GM18507 (cell line): ENCODE data around the gene SDK1.

ENCODE experiments used
- DNase-seq: peaks from one replicate; pipeline ENCODE4 v3.0.0; 2011; ENCODE audit warnings: low read depth; ENCODE audit not compliant: insufficient read length; ENCODE audit errors: extremely low spot score
- FAIRE-seq: peaks from 2 replicates; lab custom pipeline; 2011; peaks lifted over from hg19 to GRCh38; lab: Jason Lieb, UNC

SDK1 gene, protein sequence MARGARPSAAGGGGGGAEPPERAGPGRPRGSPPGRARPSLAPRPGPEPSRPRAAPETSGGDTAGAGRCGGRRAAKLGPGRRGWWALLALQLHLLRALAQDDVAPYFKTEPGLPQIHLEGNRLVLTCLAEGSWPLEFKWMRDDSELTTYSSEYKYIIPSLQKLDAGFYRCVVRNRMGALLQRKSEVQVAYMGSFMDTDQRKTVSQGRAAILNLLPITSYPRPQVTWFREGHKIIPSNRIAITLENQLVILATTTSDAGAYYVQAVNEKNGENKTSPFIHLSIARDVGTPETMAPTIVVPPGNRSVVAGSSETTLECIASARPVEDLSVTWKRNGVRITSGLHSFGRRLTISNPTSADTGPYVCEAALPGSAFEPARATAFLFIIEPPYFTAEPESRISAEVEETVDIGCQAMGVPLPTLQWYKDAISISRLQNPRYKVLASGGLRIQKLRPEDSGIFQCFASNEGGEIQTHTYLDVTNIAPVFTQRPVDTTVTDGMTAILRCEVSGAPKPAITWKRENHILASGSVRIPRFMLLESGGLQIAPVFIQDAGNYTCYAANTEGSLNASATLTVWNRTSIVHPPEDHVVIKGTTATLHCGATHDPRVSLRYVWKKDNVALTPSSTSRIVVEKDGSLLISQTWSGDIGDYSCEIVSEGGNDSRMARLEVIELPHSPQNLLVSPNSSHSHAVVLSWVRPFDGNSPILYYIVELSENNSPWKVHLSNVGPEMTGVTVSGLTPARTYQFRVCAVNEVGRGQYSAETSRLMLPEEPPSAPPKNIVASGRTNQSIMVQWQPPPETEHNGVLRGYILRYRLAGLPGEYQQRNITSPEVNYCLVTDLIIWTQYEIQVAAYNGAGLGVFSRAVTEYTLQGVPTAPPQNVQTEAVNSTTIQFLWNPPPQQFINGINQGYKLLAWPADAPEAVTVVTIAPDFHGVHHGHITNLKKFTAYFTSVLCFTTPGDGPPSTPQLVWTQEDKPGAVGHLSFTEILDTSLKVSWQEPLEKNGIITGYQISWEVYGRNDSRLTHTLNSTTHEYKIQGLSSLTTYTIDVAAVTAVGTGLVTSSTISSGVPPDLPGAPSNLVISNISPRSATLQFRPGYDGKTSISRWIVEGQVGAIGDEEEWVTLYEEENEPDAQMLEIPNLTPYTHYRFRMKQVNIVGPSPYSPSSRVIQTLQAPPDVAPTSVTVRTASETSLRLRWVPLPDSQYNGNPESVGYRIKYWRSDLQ (N-terminal part only)

DNA sequence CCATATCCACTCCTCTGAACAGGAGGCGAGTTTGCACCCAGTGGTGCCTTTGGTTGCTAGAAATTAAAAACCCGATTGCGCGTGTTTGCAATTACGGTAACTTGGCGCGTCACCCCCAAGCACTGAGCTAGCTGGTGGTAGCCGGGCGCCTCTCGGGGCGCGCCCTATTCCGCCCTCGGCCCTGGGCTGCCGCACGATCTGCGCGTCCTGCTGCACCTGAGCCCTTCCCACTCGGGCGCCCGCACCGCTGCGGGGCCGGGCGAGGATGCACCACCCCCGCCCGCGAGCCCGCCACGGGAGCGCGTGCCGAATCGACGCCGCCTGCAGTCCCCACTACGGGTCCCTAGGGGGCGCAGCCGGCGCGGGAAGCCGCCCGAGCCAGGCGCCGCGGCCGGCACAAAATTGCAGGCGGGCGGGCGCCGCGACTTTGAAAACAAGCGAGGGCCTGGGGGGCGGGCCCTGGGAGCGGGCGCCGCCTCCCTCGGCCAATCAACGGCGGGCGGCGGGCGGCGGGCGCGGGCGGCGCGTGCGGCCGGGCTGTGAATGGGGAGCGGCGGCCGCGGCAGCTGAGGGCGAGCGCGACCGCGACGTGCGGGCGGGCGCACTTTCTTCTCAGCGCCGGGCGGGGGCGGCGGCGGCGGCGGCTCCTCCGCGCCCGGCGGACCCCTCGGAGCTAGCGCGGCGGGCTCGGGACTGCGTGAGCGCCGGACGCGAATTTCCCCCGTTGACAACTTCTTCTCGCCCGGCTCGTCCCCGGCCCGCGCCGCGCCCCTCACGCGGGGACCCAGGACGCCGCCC is at the start of gene SDK1:
SDK1 (plus strand) TSS at position 602 of the 798 bp plus-strand sequence. CDS start 335 bp downstream, outside the sequence.
- peak; percentile 73 for DNase-seq
- peak; percentile 56 for FAIRE-seq

GRCh38 chr7:3254718-3255117 is 46.3 kb upstream of the SDK1 start:
- FAIRE-seq (no peak), DNase-seq (no peak)

DNA sequence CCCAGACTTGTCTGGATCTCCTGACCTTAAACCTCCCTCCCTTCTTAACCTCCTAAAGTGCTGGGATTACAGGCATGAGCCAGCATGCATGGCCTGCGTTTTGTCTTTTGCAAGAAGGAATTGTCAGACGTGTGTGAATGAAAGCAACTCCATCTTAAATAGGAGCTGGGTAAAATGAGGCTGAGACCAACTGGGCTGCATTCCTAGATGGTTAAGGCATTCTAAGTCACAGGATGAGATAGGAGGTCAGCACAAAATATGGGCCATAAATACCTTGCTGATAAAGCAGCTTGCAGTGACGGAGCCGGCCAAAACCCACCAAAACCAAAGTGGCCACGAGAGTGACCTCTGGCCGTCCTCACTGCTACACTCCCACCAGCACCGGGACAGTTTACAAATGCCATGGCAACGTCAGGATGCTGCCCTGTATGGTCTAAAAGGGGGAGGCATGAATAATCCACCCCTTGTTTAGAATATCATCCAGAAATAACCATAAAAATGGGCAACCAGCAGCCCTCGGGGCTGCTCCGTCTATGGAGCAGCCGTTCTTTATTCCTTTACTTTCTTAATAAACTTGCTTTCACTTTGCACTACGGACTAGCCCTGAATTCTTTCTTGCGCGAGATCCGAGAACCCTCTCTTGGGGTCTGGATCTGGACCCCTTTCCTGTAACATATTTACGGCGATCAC is 41.2 kb upstream of the SDK1 start:
- FAIRE-seq (no peak), DNase-seq (no peak)

DNA sequence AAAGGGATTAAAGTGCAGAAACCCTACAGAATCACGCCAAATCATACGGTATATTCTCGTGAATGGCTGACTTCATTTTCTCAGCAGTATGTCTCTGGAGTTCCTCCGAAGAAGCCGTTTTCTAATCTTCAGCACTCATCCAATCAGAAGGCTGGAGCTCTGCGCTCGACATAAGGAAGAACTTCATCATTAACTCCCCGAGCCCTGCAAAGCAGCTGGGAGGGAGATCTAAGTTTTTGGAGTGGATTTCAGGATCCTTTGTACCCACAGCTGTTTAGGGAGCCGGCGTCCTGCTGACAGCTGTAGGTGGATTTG is 40.7 kb upstream of the SDK1 start:
- no peak for FAIRE-seq
- no peak for DNase-seq

- FAIRE-seq (no peak), DNase-seq (no peak)
These were observed 36.2 kb upstream of the SDK1 start for GRCh38 chr7:3264693-3265339.

DNA sequence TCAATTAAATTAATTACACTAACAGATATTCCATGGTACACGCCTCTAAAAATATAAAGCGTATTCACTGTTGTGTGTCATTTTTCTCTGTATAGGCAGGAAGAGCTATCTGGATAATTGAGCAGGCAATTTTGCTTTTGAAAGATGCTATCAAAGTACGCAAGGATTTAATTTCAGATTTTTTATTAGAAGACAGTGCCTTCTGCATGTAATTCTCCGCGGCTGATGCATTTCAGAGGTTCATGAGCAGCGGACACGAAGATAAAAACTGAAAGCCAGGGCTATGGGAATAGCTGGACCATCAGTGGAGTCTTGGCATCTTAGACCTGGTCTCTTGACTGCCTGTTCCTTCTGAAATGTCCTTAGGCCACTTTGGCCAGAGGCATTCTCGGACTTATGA is 35.7 kb upstream of the SDK1 start:
- FAIRE-seq (no peak), DNase-seq (no peak)

DNA sequence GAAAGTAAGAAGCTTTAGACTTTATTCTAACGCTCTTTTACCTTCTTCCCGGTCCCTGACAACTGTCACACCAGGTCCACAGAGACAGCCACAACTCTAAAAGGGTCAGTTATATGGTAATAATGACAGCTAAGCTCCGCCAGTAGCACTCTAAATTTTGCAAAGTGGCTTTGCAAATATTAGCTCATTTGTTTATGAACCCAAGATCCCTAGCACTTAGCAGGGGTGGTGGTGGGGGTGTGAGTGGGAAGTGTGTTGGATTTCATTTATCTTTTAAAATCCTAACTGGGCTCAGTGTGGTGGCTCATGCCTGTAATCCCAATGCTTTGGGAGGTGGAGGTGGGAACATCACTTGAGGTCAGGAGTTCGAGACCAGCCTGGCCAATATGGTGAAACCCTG is 34.8 kb upstream of the SDK1 start:
- no peak for FAIRE-seq
- no peak for DNase-seq

- no peak for FAIRE-seq
These were observed 32.9 kb upstream of the SDK1 start for GRCh38 chr7:3267966-3268690.

GRCh38 chr7:3270362-3270761 is 30.7 kb upstream of the SDK1 start:
- no peak for DNase-seq
- no peak for FAIRE-seq

More at GRCh38 chr7:3267966-3268690, 32.9 kb upstream of the SDK1 start:
- DNase-seq = no peak

DNA sequence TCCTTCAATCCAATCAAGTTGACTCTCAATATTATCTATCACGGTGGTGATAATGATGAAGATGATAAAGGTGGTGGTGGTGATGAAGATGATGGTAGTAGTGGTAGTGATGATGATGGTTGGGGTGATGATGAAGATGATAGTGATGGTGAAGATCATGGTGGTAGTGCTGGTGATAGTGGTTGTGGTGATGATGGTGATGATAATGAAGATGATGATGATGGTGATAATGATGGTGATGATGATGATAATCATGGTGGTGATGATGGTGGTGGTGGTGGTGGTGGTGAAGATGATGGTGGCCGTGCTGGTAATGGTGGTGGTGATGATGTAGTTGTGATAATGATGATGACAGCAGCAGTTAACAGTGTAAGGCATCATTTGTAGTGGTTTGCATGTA is 29.8 kb upstream of the SDK1 start:
- DNase-seq (no peak), FAIRE-seq (no peak)

DNA sequence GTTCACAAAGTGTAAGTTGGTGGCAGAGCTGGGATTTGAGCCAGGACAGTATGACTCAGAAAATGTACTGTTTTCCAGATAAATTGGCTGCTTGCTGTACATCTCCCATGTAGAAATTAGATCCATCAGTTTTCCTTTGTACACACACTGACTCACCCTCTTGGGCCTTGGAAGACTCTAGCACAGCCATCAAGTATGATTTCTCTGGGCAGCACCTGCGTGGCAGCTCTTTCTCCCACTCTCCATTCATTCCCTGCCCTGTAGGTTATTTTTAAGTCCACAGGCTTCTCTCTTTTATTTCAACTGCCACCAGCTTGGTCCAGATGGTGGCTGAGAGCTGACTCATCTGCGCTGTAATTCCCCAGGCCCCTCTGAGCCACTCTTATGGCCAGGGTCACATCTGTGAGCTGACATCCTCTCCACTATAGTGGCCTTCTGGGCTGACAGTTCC is 28.3 kb upstream of the SDK1 start:
- DNase-seq (no peak), FAIRE-seq (no peak)

DNA sequence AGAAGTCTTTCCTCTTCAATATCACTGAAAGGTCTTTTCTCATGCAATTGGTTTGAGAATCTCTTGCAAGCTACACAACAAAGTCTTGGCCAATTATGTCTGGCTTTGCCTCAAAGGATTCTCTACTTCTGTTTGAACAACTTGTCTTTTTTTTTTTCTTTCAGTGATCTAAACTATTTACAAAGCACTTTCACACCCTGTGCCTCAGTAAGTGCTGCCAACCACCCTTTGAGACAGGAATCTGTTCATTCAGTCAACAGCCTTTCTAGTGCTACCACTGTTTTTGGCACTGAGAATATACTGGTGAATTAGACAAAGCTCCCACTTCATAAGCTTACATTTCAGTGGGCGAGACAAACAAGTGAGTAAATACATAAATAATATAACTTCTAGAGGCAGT is 26.9 kb upstream of the SDK1 start:
- FAIRE-seq (no peak), DNase-seq (no peak)

- DNase-seq (no peak), FAIRE-seq (no peak)
These were observed 23.2 kb upstream of the SDK1 start for GRCh38 chr7:3277604-3278572.

GRCh38 chr7:3279147-3279818 is 21.8 kb upstream of the SDK1 start:
- no peak for DNase-seq
- no peak for FAIRE-seq

DNA sequence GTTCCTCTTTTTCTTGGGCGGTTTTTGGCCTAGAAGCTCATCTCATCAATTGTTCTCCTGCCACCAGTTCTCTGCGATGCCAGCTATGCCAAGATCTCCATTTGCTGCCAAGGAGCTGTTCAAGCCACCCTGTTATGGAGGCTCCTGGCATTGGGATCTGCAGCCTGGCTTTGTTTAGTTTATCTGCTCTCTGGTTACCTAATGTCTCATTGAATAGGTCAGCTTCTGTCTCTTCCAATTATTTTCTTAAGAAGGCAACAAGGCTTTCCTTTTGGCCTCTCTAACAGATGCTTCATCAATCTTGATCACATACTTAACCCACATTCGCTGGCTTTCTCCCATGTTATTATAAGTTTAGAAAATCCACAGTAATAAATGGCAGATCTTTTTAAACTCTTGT is 20.6 kb upstream of the SDK1 start:
- FAIRE-seq (no peak), DNase-seq (no peak)
